Measurements from ENCODE around the gene SPON2.

The SPON2 gene

GRCh38 chr4:1170156-1170975 lies 2.0 kb downstream of the SPON2 start:
- no peak for DNase-seq

- DNase-seq, result no peak
Measured at GRCh38 chr4:1169691-1170096, 2.7 kb downstream of the SPON2 start.

- DNase-seq, result no peak
Measured at GRCh38 chr4:1169171-1169671, 3.2 kb downstream of the SPON2 start.

GRCh38 chr4:1168191-1169101 lies 3.9 kb downstream of the SPON2 start:
- DNase-seq, result no peak

- peak; percentile 84 for DNase-seq
Measured at GRCh38 chr4:1167244-1167949, 5.0 kb downstream of the SPON2 start.

- no peak for DNase-seq
Measured at GRCh38 chr4:1166509-1167243, 5.7 kb downstream of the SPON2 start.

GRCh38 chr4:1164956-1165545 lies 7.3 kb downstream of the SPON2 start:
- DNase-seq, result no peak

GRCh38 chr4:1164444-1164843 lies 7.9 kb downstream of the SPON2 start:
- no peak for DNase-seq

- no peak for DNase-seq
Measured at GRCh38 chr4:1164040-1164439, 8.3 kb downstream of the SPON2 start.

- DNase-seq, result no peak
Measured at GRCh38 chr4:1160351-1160750, 12.0 kb downstream of the SPON2 start.

- DNase-seq, result no peak
Measured at GRCh38 chr4:1156069-1156468, 16.3 kb downstream of the SPON2 start.

- DNase-seq, result no peak
Measured at GRCh38 chr4:1155314-1155713, 17.1 kb downstream of the SPON2 start.

- peak; percentile 33 for DNase-seq
Measured at GRCh38 chr4:1154523-1155182, 17.7 kb downstream of the SPON2 start.

GRCh38 chr4:1154126-1154522 lies 18.3 kb downstream of the SPON2 start:
- no peak for DNase-seq

GRCh38 chr4:1153567-1154090 lies 18.8 kb downstream of the SPON2 start:
- DNase-seq, result no peak

GRCh38 chr4:1152290-1152689 lies 20.1 kb downstream of the SPON2 start:
- DNase-seq, result no peak

- DNase-seq, result no peak
Measured at GRCh38 chr4:1151541-1151940, 20.8 kb downstream of the SPON2 start.

GRCh38 chr4:1150875-1151274 lies 21.5 kb downstream of the SPON2 start:
- no peak for DNase-seq

GRCh38 chr4:1139860-1140259 lies 32.5 kb downstream of the SPON2 start:
- no peak for DNase-seq

GRCh38 chr4:1137850-1138249 lies 34.5 kb downstream of the SPON2 start:
- DNase-seq, result peak; percentile 77

Measured in suppressor macrophage treated with lipopolysaccharide for 4 hours (primary cell).